Activated naive CD4-positive, alpha-beta T cell treated with anti-CD3 and anti-CD28 coated beads, Interleukin-2, amount 50 U/mL, for 16 hours (primary cell): ENCODE data around the gene TOMM6.

Experiments
- DNase-seq: peaks from one replicate; pipeline ENCODE4 v3.0.0-alpha.2; 2020

Gene TOMM6

GRCh38 chr6:41824571-41825569 lies 37.4 kb downstream of the TOMM6 start:
- DNase-seq, result no peak

- no peak for DNase-seq
Measured at GRCh38 chr6:41826343-41827022, 39.0 kb downstream of the TOMM6 start.

GRCh38 chr6:41832263-41832662 lies 44.8 kb downstream of the TOMM6 start:
- DNase-seq, result no peak

- no peak for DNase-seq
Measured at GRCh38 chr6:41836022-41836659, 48.6 kb downstream of the TOMM6 start.

GRCh38 chr6:41836660-41837052 lies 49.2 kb downstream of the TOMM6 start:
- no peak for DNase-seq
